BE2C (cell line): ENCODE data around the gene HNRNPH1.

Source experiments
- DNase-seq: peaks from one replicate; pipeline ENCODE4 v3.0.0-alpha.2; 2020
- H3K27me3 ChIP-seq: fragments of 250-450 bp; sonication (Bioruptor Pico); 2 replicates; pipeline ENCODE4 v1.5.1; 2020; ENCODE audit warnings: mild to moderate bottlenecking
- H3K36me3 ChIP-seq: fragments of 250-450 bp; sonication (Bioruptor Pico); 2 replicates; pipeline ENCODE4 v1.5.1; 2020; ENCODE audit warnings: mild to moderate bottlenecking
- H3K4me1 ChIP-seq: fragments of 250-450 bp; sonication (Bioruptor Pico); 2 replicates; pipeline ENCODE4 v1.5.1; 2020
- H3K4me3 ChIP-seq: 2 replicates; pipeline ENCODE4 v1.5.1; 2011; ENCODE audit warnings: low read depth, low read length
- H3K9me3 ChIP-seq: fragments of 250-450 bp; sonication (Bioruptor Pico); 2 replicates; pipeline ENCODE4 v1.5.1; 2020
- TF ChIP-seq, protein P1 (sequence below): IDR thresholded peaks from 2 replicates; pipeline ENCODE4 v1.5.1; 2012; ENCODE audit warnings: mild to moderate bottlenecking, low read depth, low read length

Gene HNRNPH1

GRCh38 chr5:179608131-179608581 is 15.3 kb downstream of the HNRNPH1 start:
- Histone ChIP-seq H3K4me1 (no peaks in the 10 kb centered on the region), H3K27me3 (no peaks in the 10 kb centered on the region; the same call in 1 of the 2 replicates), H3K9me3 (no peaks in the 10 kb centered on the region), H3K4me3 (no peak overlapping the region), H3K36me3 (peaks cover 68% of the 10 kb centered on the region)
- TF ChIP-seq, protein P1, sequence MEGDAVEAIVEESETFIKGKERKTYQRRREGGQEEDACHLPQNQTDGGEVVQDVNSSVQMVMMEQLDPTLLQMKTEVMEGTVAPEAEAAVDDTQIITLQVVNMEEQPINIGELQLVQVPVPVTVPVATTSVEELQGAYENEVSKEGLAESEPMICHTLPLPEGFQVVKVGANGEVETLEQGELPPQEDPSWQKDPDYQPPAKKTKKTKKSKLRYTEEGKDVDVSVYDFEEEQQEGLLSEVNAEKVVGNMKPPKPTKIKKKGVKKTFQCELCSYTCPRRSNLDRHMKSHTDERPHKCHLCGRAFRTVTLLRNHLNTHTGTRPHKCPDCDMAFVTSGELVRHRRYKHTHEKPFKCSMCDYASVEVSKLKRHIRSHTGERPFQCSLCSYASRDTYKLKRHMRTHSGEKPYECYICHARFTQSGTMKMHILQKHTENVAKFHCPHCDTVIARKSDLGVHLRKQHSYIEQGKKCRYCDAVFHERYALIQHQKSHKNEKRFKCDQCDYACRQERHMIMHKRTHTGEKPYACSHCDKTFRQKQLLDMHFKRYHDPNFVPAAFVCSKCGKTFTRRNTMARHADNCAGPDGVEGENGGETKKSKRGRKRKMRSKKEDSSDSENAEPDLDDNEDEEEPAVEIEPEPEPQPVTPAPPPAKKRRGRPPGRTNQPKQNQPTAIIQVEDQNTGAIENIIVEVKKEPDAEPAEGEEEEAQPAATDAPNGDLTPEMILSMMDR = no peak
- DNase-seq = no peak

GRCh38 chr5:179607160-179607931 is 16.1 kb downstream of the HNRNPH1 start:
- no peaks in the 10 kb centered on the region; the same call in 1 of the 2 replicates for H3K27me3 ChIP-seq
- peaks cover 66% of the 10 kb centered on the region for H3K36me3 ChIP-seq
- peak; percentile 43 for DNase-seq
- no peaks in the 10 kb centered on the region for H3K9me3 ChIP-seq
- H3K4me1 ChIP-seq = no peaks in the 10 kb centered on the region
- H3K4me3 ChIP-seq = no peak overlapping the region
- TF ChIP-seq, protein P1 = no peak

DNA sequence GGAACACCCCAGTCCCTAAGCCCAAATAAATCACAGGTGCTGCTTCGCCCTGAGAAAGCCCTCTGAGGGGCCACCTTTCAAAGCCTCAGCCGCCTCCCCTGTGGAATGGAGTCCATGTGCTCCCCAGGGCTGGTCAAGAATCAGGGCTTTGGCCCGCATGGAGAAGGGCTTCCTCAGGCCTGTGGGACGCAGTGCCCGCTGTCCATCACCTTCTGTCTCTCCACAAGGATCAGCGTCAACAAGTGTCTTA is 16.6 kb downstream of the HNRNPH1 start:
- TF ChIP-seq, protein P1 = no peak
- DNase-seq = no peak
- H3K4me1 ChIP-seq = no peaks in the 10 kb centered on the region
- no peaks in the 10 kb centered on the region; the same call in 1 of the 2 replicates for H3K27me3 ChIP-seq
- H3K4me3 ChIP-seq = no peak overlapping the region
- peaks cover 67% of the 10 kb centered on the region for H3K36me3 ChIP-seq
- H3K9me3 ChIP-seq = no peaks in the 10 kb centered on the region

DNA sequence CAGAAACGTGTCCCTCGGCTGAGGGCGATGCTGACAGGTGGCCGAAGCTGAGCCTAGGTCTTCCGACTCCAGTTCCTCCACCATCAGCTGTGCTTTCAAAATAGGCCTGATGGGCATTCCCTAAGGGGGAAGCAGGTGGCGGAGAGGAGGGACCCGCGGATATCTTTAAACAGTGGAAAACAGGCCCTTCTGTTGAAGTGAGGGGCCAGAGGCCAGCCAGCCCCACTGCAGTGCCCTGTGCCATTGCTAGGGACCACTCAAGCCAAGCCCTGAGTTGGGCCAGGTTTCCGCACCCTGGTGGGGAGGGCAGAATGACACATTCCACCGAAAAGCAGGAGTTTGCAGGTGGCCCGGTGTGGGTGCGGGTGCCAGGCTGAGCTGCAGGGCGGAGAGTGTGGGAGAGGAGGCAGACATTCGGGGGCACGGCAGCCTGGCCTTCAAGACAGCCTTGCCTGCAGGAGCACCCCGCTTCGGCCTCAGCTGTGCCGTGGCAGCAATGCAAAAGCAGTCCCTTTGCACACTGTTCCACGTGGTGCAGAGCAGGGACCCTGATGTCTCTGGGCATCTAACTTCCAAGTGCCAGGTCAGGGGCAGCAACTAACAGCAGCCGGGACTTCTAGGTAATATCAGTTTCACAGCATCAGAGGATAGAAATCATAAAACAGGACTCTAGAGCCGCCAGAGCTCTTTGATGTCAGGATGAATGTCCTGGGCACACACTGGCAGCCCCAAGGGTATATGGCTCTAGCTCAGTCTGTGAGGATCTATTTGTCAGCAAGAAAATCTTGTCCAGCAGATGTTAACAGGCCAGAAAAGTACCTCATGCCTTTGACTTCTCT is 17.2 kb downstream of the HNRNPH1 start:
- no peaks in the 10 kb centered on the region for H3K9me3 ChIP-seq
- H3K4me1 ChIP-seq = no peaks in the 10 kb centered on the region
- TF ChIP-seq, protein P1 = no peak
- no peaks in the 10 kb centered on the region for H3K27me3 ChIP-seq
- peaks cover 64% of the 10 kb centered on the region for H3K36me3 ChIP-seq
- no peak for DNase-seq
- H3K4me3 ChIP-seq = no peak overlapping the region

DNA sequence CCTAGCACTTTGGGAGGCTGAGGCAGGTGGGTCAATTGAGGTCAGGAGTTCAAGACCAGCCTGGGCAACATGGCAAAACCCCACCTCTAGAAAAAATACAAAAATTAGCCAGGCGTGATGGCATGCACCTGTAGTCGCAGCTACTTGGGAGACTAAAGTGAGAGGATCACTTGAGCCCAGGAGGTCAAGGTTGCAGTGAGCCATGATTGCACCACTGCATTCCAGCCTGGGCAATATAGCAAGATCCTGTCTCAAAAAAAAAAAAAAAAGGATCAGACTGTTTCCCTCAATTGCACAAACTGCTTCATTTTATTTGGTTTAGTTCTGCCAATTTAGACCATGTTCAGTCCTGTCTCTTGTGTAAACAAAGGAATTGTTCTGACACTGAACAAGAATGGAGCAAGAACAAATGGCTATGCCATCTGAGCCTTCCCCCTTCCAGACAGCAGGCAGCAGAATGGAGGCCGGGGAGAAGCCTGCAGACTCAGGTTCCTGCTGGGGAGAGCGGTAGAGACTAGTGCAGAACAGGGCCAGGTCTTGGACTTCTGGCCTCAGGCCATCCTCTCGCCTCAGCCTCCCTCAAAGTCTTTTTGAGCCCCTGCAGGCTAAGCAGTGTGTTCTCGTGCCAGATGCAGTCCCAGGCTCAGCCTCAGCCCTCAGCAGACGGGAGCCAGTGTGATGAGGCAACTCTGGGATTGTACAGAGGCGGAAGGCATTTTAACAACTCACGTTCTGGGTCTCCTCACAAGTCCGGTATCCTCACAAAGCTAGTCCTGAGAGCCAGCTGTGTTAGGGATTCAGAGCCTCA is 18.2 kb downstream of the HNRNPH1 start:
- Histone ChIP-seq H3K27me3 (no peaks in the 10 kb centered on the region), H3K36me3 (peaks cover 57% of the 10 kb centered on the region), H3K4me3 (no peak overlapping the region), H3K9me3 (no peaks in the 10 kb centered on the region), H3K4me1 (no peaks in the 10 kb centered on the region)
- DNase-seq = no peak
- TF ChIP-seq, protein P1 = no peak
